ENCODE data around the gene PELO.

PELO gene

DNA sequence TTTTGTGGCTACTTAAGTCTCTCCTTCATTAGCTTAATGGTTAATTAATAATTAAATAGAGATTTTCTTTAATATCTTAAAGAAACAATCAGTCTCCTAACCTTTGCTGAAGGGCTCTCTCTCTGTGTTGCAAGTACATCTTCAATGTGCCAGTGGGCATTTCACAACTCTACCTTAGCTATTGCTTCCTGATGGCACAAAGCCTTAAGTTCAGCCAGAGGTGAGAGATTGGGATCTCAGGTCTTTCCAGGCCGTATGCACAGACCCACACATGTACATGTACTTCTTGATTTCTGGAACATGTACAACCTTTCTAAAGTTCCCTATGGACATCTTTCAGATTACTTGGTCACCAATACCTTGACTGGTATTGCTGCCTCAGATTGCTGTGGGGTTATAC lies 8.9 kb upstream of the PELO start:
- Mint-ChIP-seq H3K27ac (no peak overlapping the region), H3K9me3 (peaks cover 0 to 8% of the 10 kb centered on the region in 2 donors), H3K4me1 (ENCODE audit: low read depth in 2 of 2) (peaks cover 17 to 22% of the 10 kb centered on the region in 2 donors), H3K27me3 (no peaks in the 10 kb centered on the region), H3K4me3 (no peak overlapping the region), H3K36me3 (ENCODE audit: insufficient read depth) (no peaks in the 10 kb centered on the region)
- ATAC-seq (replicated peaks) = no peak
- DNase-seq = no peak

DNA sequence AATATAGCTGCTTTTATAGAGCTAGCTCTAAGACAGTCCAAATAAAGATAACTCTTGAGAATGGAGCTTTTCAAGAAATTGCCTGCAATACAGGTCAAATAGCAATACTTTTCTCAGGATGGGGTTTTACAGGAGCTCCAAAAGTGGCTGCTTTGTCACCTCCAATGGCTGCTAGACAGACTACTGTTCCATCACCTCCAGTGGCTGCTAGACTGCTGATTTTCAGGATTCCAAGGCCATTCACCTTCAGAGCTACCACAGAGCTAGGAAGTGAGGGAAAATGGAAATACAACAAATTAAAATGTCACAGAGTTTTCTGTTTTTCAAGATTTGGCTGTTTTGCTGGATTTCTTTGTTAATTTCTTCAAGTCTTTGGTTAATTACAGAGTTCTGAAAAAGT lies 8.5 kb upstream of the PELO start:
- Mint-ChIP-seq H3K4me1 (ENCODE audit: low read depth in 2 of 2) (peaks cover 13 to 18% of the 10 kb centered on the region in 2 donors), H3K27me3 (no peaks in the 10 kb centered on the region), H3K4me3 (no peak overlapping the region), H3K27ac (no peak overlapping the region), H3K9me3 (peaks cover 0 to 8% of the 10 kb centered on the region in 2 donors), H3K36me3 (ENCODE audit: insufficient read depth) (no peaks in the 10 kb centered on the region)
- ATAC-seq (replicated peaks) = no peak
- no peak for DNase-seq

DNA sequence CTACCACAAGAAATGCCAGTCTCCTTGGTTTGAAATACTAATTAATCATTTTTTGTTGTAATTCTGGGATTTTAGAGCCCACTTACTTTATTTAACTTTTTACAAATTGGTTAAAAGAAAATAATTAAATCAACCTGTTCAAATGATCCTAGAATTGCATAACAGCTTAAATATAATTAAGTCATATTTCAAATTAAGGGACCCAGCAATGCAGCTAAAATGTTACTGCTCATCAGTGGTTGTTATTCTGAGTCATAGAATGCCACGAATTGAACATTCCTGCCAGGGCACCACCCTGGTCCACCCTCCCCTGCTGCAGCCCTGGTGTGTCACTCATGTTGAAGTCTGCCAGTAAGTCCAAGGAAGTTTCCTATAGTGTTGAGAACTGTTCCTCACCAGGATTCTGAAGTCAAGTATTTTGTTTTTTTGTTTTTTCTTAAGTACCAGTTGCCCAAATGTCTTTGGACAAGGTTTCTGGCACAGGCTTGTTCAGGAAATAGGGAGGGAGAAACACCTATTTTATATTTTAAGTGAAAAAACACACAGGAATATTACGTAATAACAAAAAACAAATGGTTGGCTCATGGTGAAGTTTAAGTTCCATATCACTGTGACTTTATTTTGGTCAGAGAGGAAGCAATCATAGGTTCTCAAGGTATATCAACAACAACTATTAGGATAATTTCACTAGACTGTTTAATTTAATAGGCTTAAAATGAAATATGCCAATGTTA lies 4.3 kb upstream of the PELO start:
- ATAC-seq (replicated peaks) = no peak
- Mint-ChIP-seq H3K9me3 (no peaks in the 10 kb centered on the region), H3K27me3 (peaks cover 0 to 10% of the 10 kb centered on the region in 2 donors), H3K27ac (no peak overlapping the region), H3K4me1 (ENCODE audit: low read depth in 2 of 2) (peaks cover 10 to 15% of the 10 kb centered on the region in 2 donors), H3K4me3 (no peak overlapping the region), H3K36me3 (ENCODE audit: insufficient read depth) (no peaks in the 10 kb centered on the region)
- no peak for DNase-seq

DNA sequence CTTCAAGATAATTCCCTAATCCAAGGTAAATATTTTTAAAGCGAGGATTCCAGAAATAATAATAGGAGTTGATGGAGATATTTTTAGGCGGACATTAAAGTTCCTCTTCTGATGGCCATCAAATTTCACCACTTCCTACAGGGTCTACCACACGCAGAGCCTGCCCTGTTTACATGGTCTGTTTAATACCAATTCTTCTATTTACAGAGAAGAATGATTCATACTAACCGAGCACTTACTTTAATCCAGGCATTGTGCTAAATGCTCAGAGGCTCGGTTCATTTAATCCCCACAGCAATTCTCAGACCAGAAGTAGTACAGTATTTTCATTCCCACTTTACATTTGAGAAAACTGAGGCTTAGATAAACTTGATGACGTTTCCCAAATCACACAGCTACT lies 3.0 kb upstream of the PELO start:
- no peak for DNase-seq
- Mint-ChIP-seq H3K27me3 (peaks cover 0 to 10% of the 10 kb centered on the region in 2 donors), H3K36me3 (ENCODE audit: insufficient read depth) (no peaks in the 10 kb centered on the region), H3K4me1 (ENCODE audit: low read depth in 2 of 2) (peaks cover 10 to 15% of the 10 kb centered on the region in 2 donors), H3K4me3 (no peak overlapping the region), H3K27ac (no peak overlapping the region), H3K9me3 (no peaks in the 10 kb centered on the region)
- no peak for ATAC-seq (replicated peaks)

DNA sequence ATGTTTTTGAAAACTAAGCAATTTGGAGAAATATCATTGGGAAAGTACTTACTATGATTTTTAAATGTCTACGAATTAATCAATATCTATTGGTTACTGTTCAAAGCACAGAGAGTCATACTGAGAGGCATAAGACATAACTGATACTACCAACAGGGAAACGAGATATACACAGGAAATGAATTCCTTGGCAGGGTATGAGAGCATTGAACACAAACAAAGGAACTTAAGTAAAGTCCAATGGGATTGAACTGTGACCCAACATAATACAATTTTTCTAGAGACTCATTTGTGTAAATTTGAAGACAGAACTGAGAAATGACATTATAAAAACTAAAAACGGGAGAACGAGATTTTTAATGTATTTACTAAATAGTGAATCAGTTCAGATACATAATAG lies 1.3 kb upstream of the PELO start:
- Mint-ChIP-seq H3K27ac (peak overlapping the region in 1 of 2 donors; percentile 38), H3K4me1 (ENCODE audit: low read depth in 2 of 2) (peaks cover 9 to 22% of the 10 kb centered on the region in 2 donors), H3K9me3 (no peaks in the 10 kb centered on the region), H3K36me3 (ENCODE audit: insufficient read depth) (no peaks in the 10 kb centered on the region), H3K4me3 (peak overlapping the region; percentile 15 to 34), H3K27me3 (peaks cover 0 to 10% of the 10 kb centered on the region in 2 donors)
- ATAC-seq (replicated peaks) = no peak
- DNase-seq = no peak

DNA sequence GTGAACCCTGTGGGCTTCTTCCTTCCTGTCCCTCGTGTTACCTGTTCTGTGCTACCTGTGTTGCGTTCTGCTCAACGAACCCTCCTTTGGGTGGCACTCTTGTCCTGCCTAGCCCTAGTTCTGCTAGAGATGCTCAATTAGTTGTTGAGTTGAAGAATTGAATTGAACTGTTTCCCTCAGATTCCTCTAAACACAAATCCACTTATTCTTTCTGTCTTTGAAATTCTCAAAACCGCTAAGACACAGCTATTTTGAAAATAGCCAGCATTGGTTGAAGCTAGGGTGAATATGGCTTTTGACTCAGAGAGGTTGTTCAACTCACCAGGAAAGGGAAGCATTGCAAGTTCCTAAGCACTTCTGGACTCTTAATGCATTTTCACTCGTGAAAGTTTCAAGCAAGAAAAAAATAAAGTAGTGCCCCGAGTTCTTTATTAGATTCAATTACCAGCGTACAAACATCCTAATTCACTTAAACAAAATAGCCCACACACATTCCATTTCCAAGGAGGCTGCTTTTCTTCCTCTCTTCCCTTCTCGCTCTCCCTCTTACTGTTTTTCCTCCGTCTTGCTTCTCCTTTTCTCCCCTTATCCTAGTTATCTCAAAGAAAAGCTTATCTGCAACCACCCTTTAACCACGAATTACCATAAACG lies 642 bp upstream of the PELO start:
- H3K4me1 Mint-ChIP-seq (ENCODE audit: low read depth in 2 of 2) = peaks cover 9 to 22% of the 10 kb centered on the region in 2 donors
- peak; percentile 53 for ATAC-seq (replicated peaks)
- peak in 1 of 3 experiments; percentile 18 for DNase-seq
- peak overlapping the region in 1 of 2 donors; percentile 38 for H3K27ac Mint-ChIP-seq
- H3K4me3 Mint-ChIP-seq = peak overlapping the region; percentile 90 to 92
- no peaks in the 10 kb centered on the region for H3K36me3 Mint-ChIP-seq (ENCODE audit: insufficient read depth)
- H3K9me3 Mint-ChIP-seq = no peaks in the 10 kb centered on the region
- H3K27me3 Mint-ChIP-seq = peaks cover 0 to 10% of the 10 kb centered on the region in 2 donors

DNA sequence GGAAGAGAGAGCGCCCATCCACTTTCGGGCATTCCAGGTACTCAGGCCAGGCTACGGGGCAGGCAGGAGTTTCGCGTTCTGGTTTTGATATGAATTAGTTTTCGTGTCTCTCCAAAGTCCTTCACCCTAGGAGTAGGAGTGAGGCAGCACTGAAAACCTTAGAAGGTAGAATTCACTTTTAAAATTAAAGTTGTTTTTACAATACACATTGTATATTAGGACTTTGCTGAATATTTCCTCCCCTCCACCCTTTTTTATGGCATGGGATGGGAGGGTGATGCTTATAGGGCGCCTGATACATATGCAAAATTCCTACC lies 747 bp downstream of the PELO start:
- Mint-ChIP-seq H3K27ac (no peak overlapping the region), H3K36me3 (ENCODE audit: insufficient read depth) (no peaks in the 10 kb centered on the region), H3K4me1 (ENCODE audit: low read depth in 2 of 2) (peaks cover 9 to 22% of the 10 kb centered on the region in 2 donors), H3K27me3 (peaks cover 0 to 10% of the 10 kb centered on the region in 2 donors), H3K9me3 (no peaks in the 10 kb centered on the region), H3K4me3 (peak overlapping the region; percentile 90 to 92)
- ATAC-seq (replicated peaks) = no peak
- no peak for DNase-seq

DNA sequence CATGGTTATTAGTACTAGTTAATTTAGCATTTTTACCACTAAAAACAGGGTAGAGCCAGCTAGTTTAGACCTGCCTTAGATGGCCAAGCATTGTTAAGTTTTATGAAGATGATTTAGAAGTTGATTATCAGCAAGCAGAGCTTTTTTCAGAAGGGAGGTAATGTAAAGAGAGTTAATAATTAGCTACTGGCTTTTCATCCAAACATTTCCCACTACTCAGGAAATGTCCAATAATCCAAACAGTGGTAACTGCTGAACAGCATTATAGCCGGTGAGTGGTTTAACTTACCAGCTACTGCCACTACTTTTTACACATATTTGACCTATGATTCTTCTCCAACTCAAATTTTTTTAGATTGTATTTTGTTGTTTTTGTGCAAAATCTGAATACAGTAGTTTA lies 1.7 kb downstream of the PELO start:
- H3K9me3 Mint-ChIP-seq = no peaks in the 10 kb centered on the region
- H3K4me3 Mint-ChIP-seq = peak overlapping the region in 1 of 2 donors; percentile 90
- DNase-seq (no peak), ATAC-seq (replicated peaks) (no peak)
- H3K27ac Mint-ChIP-seq = peak overlapping the region in 1 of 2 donors; percentile 44
- peaks cover 9 to 22% of the 10 kb centered on the region in 2 donors for H3K4me1 Mint-ChIP-seq (ENCODE audit: low read depth in 2 of 2)
- H3K27me3 Mint-ChIP-seq = peaks cover 0 to 10% of the 10 kb centered on the region in 2 donors
- H3K36me3 Mint-ChIP-seq (ENCODE audit: insufficient read depth) = no peaks in the 10 kb centered on the region

DNA sequence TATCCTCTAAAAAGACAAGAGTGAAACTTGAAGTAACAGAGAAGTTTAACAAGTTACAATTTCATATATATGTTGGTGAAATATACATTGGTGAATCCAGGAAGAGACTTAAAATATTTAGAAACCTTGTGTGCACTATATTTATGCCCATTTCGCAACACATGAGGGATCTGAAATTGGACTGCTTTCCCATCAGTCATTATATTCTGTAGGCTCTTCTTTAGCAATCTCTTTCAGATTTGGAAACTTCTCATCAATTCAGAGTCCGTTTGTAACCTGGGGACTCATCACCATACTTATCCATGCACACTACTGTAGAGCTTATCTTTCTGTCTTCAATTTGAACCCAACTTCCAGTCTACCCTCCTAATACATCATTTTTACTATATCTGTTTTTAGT lies 2.1 kb downstream of the PELO start:
- peaks cover 0 to 10% of the 10 kb centered on the region in 2 donors for H3K27me3 Mint-ChIP-seq
- ATAC-seq (replicated peaks) (no peak), DNase-seq (no peak)
- peaks cover 9 to 22% of the 10 kb centered on the region in 2 donors for H3K4me1 Mint-ChIP-seq (ENCODE audit: low read depth in 2 of 2)
- peak overlapping the region in 1 of 2 donors; percentile 36 for H3K27ac Mint-ChIP-seq
- H3K36me3 Mint-ChIP-seq (ENCODE audit: insufficient read depth) = no peaks in the 10 kb centered on the region
- peak overlapping the region in 1 of 2 donors; percentile 90 for H3K4me3 Mint-ChIP-seq
- no peaks in the 10 kb centered on the region for H3K9me3 Mint-ChIP-seq

DNA sequence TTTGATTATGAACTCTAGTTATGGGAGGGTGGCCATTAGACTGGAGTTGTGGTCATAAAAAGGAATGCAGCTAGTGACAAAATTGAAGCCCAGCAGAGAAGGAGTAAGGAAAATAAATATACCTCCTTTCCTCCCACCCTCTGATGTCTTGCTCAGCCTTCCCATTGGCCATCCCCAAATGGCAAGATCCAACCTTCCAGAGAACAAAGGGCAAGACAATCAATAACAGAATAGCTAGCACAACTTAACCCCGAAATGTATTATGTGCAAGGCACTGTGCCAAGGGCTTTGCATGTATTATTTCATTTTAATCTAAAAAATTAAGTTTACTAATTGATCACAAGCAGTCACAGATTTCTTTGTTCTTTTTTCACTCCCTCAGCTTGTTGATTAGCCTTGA lies 3.6 kb downstream of the PELO start:
- H3K4me3 Mint-ChIP-seq = no peak overlapping the region
- H3K4me1 Mint-ChIP-seq (ENCODE audit: low read depth in 2 of 2) = peaks cover 9 to 22% of the 10 kb centered on the region in 2 donors
- no peaks in the 10 kb centered on the region for H3K9me3 Mint-ChIP-seq
- no peak overlapping the region for H3K27ac Mint-ChIP-seq
- no peak for ATAC-seq (replicated peaks)
- H3K27me3 Mint-ChIP-seq = peaks cover 0 to 8% of the 10 kb centered on the region in 2 donors
- no peak for DNase-seq
- H3K36me3 Mint-ChIP-seq (ENCODE audit: insufficient read depth) = no peaks in the 10 kb centered on the region

DNA sequence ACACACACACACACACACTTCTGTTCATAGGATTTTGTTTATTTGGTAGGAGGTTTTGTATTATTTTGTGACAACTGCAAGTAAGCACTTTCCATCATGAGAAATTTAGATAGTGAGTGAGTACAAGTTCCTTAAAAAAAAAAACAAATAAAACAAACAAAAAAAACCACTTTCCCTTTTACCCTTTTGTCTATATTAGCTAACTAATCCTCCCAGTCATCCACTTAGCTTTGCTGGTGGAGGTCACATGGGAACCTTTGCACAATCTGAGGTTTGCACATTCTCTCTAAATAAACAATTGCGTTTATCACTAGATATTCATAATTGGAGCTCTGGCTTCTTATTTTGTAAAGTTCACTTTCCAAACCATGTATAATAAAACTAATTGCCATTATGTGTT lies 6.8 kb downstream of the PELO start:
- DNase-seq = no peak
- Mint-ChIP-seq H3K4me3 (no peak overlapping the region), H3K9me3 (no peaks in the 10 kb centered on the region)

DNA sequence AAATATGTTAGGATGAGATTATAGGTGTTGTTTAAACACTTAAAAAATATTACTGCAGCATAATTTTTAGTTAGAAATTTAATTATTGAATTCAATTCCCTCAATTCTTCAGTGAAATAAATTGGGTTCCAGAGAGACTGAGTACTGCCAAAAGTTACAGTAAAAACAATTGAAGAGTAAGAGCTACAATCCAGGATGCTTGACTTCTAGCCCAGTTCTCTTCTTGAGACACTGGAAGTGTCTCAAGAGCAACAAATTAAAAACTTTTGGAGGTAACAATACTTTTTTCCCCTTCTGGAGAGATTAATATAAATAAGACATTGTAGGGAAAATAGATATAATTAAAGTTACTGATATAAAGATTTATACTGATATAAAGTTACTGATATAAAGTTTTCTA lies 8.3 kb downstream of the PELO start:
- Mint-ChIP-seq H3K4me3 (no peak overlapping the region), H3K36me3 (ENCODE audit: insufficient read depth) (peaks cover 16% of the 10 kb centered on the region), H3K9me3 (no peaks in the 10 kb centered on the region), H3K27ac (no peak overlapping the region), H3K27me3 (no peaks in the 10 kb centered on the region), H3K4me1 (ENCODE audit: low read depth in 2 of 2) (peaks cover 15 to 25% of the 10 kb centered on the region in 2 donors)
- DNase-seq = no peak
- ATAC-seq (replicated peaks) = no peak

More for the DNA sequence above, 6.8 kb downstream of the PELO start:
- Mint-ChIP-seq H3K4me1 (ENCODE audit: low read depth in 2 of 2) (peaks cover 10 to 17% of the 10 kb centered on the region in 2 donors), H3K36me3 (ENCODE audit: insufficient read depth) (peaks cover 5% of the 10 kb centered on the region), H3K27ac (no peak overlapping the region), H3K27me3 (no peaks in the 10 kb centered on the region)
- ATAC-seq (replicated peaks) = no peak

DNA sequence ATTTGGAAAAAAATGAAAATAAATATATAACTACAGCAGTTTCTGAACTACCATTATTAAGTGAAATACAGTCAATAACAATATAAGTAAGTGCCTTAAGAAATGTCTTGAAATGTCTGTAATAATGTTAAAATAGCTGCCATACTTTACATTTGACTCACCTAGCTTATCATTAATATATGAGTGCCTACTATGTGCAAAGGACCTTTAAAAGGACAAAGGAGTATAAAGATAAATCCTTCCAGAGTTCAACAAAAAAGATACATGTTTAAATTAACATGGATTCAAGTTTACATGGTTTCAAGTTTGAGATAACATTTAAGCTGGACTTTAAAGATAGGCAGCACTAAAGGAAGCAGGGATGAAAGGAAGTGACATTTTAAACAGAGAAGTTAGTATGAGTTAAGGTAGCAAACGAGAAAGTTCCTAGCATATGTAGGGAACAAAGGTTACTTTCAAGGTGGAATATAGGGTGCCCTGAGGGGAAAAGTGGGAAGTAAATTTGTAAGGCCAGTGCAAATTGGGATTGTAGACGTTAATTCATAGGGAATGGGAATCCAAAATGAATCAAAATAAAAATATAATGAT lies 8.9 kb downstream of the PELO start:
- H3K9me3 Mint-ChIP-seq = no peaks in the 10 kb centered on the region
- ATAC-seq (replicated peaks) (no peak), DNase-seq (no peak)
- H3K27ac Mint-ChIP-seq = no peak overlapping the region
- peaks cover 20 to 31% of the 10 kb centered on the region in 2 donors for H3K4me1 Mint-ChIP-seq (ENCODE audit: low read depth in 2 of 2)
- no peaks in the 10 kb centered on the region for H3K27me3 Mint-ChIP-seq
- H3K36me3 Mint-ChIP-seq (ENCODE audit: insufficient read depth) = peaks cover 22% of the 10 kb centered on the region
- H3K4me3 Mint-ChIP-seq = no peak overlapping the region

DNA sequence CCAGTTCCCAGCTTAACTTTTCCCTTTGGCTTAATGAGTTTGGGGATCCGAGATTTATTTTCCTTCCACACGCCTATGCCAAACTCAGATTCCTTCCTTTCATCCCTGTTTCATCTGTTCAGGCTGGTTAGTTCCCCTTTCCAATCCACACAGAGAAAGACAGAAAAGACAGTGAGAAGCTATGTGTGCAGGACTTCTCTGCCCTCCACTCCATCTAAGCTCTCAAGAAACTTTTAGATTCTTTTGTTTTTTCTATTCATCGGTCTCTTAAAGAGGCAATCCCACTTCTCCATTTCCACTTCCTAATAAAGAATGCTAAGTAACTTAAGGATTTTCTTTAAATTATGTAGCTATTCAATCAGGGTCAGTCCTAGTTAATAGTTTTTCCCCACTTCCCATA lies 11.2 kb downstream of the PELO start:
- ATAC-seq (replicated peaks) (no peak), DNase-seq (no peak)
- Mint-ChIP-seq H3K27me3 (no peaks in the 10 kb centered on the region), H3K4me1 (ENCODE audit: low read depth in 2 of 2) (peaks cover 29 to 35% of the 10 kb centered on the region in 2 donors), H3K9me3 (no peaks in the 10 kb centered on the region), H3K36me3 (ENCODE audit: insufficient read depth) (peaks cover 26% of the 10 kb centered on the region), H3K27ac (peak overlapping the region; percentile 95 to 96), H3K4me3 (peak overlapping the region; percentile 94 to 97)

All from effector memory CD8-positive, alpha-beta T cell (primary cell).